Measurements from ENCODE around the gene M1AP.

The M1AP gene

GRCh38 chr2:74540291-74540690 is 107.8 kb downstream of the M1AP start:
- TF ChIP-seq CTCF (conservative IDR thresholded peaks at IDR 0.05) = no peak
- no peak overlapping the region for H3K27ac ChIP-seq

- H3K27ac ChIP-seq = no peak overlapping the region
- TF ChIP-seq CTCF (conservative IDR thresholded peaks at IDR 0.05) = no peak
Measured at GRCh38 chr2:74538881-74539339, 109.2 kb downstream of the M1AP start.

GRCh38 chr2:74537140-74537539 is 111.0 kb downstream of the M1AP start:
- TF ChIP-seq CTCF (conservative IDR thresholded peaks at IDR 0.05) = no peak
- no peak overlapping the region for H3K27ac ChIP-seq

- TF ChIP-seq CTCF (conservative IDR thresholded peaks at IDR 0.05) = no peak
- H3K27ac ChIP-seq = no peak overlapping the region
Measured at GRCh38 chr2:74536166-74536950, 111.8 kb downstream of the M1AP start.

- TF ChIP-seq CTCF (conservative IDR thresholded peaks at IDR 0.05) = no peak
- no peak overlapping the region for H3K27ac ChIP-seq
Measured at GRCh38 chr2:74535440-74535965, 112.6 kb downstream of the M1AP start.

- H3K27ac ChIP-seq = no peak overlapping the region
- TF ChIP-seq CTCF (conservative IDR thresholded peaks at IDR 0.05) = no peak
Measured at GRCh38 chr2:74534411-74534810, 113.7 kb downstream of the M1AP start.

GRCh38 chr2:74533464-74533863 is 114.7 kb downstream of the M1AP start:
- no peak overlapping the region for H3K27ac ChIP-seq
- no peak for TF ChIP-seq CTCF (conservative IDR thresholded peaks at IDR 0.05)
